NK-92 (cell line): ENCODE results near the gene CDKN1B.

Experiments
- DNase-seq: peaks from one replicate; lab custom pipeline; 2025; ENCODE audit not compliant: unreplicated experiment; lab: John Stamatoyannopoulos, UW

Gene CDKN1B

DNA sequence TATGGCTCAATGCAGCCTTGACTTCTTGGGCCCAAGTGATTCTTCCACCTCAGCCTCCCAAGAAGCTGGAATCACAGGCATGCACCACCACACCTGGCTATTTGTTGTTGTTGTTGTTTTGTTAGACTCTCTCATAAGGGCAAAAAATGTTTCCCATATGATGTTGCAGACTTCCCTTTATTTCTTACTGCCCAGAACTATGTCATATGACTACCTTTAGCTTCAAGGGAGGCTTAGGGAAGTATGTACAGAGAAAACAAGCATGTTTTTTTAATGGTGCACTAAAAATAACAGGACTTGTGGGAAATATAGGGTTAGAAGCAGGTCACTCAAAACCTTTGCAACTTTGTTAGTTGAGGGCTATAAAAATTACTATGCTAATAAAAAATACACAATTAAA is 16.9 kb upstream of the CDKN1B start:
- DNase-seq: no peak

GRCh38 chr12:12701457-12701856 is 15.7 kb upstream of the CDKN1B start:
- no peak for DNase-seq

- DNase-seq: no peak
Measured at GRCh38 chr12:12704593-12705230, 12.5 kb upstream of the CDKN1B start.

DNA sequence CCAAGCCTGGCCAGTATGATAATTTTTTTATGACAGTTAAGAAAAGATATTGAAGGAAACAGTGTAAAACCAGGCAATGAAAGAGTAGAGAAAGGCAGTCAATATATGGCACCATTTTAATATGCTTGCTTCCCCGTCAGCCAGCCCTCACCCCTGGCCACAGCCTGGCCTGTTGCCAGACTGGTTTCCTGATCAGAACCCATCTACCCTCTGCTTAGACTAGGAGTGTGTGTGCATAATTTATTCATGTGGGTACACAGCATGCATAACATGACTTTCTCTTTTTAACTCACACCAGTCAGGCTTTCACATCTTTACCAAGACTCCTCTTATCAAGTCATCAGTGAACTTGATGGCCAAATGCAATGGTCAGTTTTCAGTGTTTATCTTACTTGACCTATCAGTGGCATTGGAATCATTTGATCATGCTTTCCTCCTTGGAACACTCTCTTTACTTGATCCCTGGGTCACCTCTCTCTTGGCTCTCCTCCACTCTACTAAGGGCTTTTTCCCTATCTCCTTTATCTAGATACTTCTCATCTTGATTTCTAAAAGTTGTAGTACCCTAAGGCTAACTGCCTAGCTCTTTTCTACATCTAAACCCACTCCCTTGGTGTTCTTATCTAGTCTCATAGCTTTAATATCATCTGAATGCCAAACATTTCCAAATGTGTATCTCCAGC is 11.2 kb upstream of the CDKN1B start:
- no peak for DNase-seq

- DNase-seq: no peak
Measured at GRCh38 chr12:12713932-12714275, 3.3 kb upstream of the CDKN1B start.

DNA sequence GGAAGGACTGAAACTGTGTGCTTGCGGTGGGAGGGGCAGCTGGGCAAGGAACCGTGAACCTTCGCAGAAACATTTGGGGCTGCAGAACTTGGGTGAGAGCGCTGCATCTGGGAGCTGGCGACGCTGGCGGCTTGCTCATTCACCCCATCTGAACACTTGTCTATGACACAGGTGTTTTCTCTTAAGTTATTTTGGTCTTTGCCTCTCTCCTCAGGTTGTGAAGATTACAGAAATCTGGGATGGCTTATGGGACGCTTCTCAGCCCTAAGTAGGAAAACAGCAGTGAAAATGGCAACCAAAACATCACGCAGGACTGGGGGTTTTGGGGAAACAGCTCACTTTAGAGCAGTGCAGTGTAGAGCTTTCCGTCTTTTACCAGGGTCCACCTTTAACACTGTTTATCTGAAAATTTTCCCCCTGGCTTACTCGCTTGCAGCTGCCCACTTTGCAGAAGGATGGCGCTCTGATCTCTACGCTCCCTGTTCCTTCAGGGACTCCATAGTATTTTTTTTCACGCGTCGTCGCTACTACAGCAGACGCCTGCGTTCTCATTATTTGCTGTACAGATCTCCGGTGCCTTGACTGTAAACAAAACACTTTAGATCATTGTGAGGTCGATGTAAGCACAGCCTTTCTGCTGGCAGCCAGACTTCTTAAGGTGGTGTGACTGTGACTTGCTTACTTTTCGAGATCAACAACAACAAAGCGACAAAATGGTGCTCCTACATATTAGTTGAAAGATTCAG is 2.7 kb upstream of the CDKN1B start:
- DNase-seq: no peak

DNA sequence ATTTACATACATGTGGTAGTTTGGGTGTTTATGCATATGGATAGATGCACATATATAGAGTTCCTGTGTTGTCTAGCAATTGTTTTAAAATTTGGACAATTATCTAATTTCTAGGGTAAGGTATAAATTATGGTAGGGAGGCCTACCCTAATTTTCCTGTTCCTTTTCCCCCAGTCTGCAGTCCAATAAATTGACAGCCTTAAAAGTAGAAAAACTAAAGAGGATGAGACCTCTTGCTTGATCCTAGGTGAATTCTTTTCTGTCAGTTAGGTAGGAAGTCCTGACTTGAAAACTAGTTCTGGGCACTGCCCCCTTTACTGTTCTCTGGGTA is 2.1 kb upstream of the CDKN1B start:
- DNase-seq: no peak

- no peak for DNase-seq
Measured at GRCh38 chr12:12715459-12716150, 1.6 kb upstream of the CDKN1B start.

GRCh38 chr12:12716151-12716792 is 896 bp upstream of the CDKN1B start:
- no peak for DNase-seq

DNA sequence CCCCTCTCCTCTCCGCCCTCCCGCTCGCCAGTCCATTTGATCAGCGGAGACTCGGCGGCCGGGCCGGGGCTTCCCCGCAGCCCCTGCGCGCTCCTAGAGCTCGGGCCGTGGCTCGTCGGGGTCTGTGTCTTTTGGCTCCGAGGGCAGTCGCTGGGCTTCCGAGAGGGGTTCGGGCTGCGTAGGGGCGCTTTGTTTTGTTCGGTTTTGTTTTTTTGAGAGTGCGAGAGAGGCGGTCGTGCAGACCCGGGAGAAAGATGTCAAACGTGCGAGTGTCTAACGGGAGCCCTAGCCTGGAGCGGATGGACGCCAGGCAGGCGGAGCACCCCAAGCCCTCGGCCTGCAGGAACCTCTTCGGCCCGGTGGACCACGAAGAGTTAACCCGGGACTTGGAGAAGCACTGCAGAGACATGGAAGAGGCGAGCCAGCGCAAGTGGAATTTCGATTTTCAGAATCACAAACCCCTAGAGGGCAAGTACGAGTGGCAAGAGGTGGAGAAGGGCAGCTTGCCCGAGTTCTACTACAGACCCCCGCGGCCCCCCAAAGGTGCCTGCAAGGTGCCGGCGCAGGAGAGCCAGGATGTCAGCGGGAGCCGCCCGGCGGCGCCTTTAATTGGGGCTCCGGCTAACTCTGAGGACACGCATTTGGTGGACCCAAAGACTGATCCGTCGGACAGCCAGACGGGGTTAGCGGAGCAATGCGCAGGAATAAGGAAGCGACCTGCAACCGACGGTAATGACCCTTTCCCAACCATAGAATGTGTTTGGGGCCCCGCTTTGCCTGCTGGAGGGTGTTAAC is 615 bp downstream of the CDKN1B start:
- DNase-seq: no peak

DNA sequence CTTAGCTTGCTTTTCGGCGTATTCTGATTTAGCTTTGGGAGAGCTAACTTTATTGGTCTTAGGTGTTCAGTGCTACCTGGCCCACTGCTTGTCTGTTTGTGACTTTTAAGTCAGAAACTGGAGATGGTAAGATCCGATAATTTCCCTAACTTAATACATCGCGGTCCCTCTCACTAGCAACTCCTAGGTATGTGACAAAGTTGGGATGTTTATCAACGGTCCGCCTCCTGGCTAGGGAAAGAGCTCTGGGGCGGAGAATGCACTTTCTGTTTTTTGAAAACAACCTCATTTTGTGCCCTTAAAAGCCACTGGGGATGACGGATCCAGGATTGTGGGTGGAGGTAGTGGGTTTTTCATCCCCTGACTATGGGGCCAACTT is 1.2 kb downstream of the CDKN1B start:
- DNase-seq: no peak

- DNase-seq: no peak
Measured at GRCh38 chr12:12718853-12719252, 1.7 kb downstream of the CDKN1B start.

GRCh38 chr12:12719496-12719895 is 2.3 kb downstream of the CDKN1B start:
- no peak for DNase-seq

GRCh38 chr12:12720052-12720451 is 2.9 kb downstream of the CDKN1B start:
- no peak for DNase-seq

DNA sequence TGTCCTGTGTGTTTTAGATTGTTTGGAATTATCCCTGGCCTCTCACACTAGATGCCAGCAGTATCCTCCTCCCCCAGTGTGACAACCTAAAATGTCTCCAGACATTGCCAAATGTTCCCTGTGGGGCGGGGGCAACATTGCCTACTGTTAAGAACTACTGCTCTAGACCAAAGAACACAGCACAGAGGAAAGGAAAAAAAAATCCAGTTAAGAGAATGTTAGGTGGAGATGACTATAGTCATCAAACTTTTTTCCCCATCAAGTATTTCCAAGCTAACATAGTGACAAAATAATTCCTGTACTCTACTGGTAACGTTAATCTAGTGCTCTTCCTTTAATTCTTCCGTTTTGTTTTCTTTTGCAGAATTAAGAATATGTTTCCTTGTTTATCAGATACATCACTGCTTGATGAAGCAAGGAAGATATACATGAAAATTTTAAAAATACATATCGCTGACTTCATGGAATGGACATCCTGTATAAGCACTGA is 3.5 kb downstream of the CDKN1B start:
- no peak for DNase-seq

DNA sequence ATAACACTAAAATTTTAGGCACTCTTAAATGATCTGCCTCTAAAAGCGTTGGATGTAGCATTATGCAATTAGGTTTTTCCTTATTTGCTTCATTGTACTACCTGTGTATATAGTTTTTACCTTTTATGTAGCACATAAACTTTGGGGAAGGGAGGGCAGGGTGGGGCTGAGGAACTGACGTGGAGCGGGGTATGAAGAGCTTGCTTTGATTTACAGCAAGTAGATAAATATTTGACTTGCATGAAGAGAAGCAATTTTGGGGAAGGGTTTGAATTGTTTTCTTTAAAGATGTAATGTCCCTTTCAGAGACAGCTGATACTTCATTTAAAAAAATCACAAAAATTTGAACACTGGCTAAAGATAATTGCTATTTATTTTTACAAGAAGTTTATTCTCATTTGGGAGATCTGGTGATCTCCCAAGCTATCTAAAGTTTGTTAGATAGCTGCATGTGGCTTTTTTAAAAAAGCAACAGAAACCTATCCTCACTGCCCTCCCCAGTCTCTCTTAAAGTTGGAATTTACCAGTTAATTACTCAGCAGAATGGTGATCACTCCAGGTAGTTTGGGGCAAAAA is 4.1 kb downstream of the CDKN1B start:
- DNase-seq: no peak

- DNase-seq: no peak
Measured at GRCh38 chr12:12721814-12722434, 4.8 kb downstream of the CDKN1B start.

DNA sequence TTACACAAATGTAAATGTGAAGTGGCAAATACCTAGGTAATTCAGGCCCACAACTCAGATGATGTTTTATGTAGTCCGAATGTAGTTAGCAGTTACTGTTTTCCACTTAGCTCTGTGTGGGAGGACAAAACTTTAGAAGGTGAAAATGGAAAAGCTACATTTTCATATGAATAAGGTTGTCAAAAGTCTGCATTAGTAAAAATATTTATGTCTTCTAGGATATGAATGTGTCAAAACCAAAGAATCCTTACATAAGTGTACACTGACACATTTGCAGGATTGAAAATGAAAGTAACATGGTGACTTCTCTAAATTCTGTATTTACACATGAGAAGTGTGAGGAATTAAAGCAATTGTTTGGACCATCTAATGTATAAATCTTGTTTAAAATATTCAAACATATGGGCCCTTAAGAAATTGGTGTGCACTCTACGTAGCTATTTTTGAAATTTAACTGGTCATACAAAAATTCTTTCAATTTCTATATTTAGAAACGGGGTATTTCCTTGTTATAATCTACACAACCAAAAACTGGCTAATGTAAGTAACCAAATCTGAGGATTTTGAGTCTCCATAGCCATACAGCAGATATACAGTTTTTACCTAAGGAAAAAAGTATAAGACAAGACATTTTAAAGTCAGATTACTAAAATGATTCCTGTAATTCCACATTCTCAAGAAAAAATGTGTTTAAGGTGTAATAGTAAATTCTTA is 5.4 kb downstream of the CDKN1B start:
- DNase-seq: no peak

- no peak for DNase-seq
Measured at GRCh38 chr12:12723149-12723680, 6.0 kb downstream of the CDKN1B start.
